PFSK-1 (cell line): Measurements from ENCODE around the gene SEPTIN6.

Source experiments
- REST ChIP-seq, 2 experiments: IDR thresholded peaks; 2 replicates each; pipeline versions ENCODE4 v1.6.1 to v1.8.0; 2011 to 2012; ENCODE audit warnings: low read depth in 2 of 2, low read length in 2 of 2, control low read depth in 1 of 2, inconsistent platforms in 1 of 2, mild to moderate bottlenecking in 1 of 2, moderate library complexity in 1 of 2; ENCODE audit not compliant: insufficient read depth in 1 of 2
- TAF1 ChIP-seq: IDR thresholded peaks from 2 replicates; pipeline ENCODE4 v1.6.1; 2012; ENCODE audit warnings: low read length, control low read depth, borderline replicate concordance; ENCODE audit not compliant: insufficient read depth

- TF ChIP-seq TAF1 (no peak), REST (IDR thresholded peaks at IDR 0.05; ENCODE audit: insufficient read depth in 1 of 2, low read depth in 2 of 2, low read length in 2 of 2) (no peak)
Observed at GRCh38 chrX:119687661-119688413, 5.1 kb downstream of the SEPTIN6 start.
